ENCODE results near the gene EIPR1.

DNA sequence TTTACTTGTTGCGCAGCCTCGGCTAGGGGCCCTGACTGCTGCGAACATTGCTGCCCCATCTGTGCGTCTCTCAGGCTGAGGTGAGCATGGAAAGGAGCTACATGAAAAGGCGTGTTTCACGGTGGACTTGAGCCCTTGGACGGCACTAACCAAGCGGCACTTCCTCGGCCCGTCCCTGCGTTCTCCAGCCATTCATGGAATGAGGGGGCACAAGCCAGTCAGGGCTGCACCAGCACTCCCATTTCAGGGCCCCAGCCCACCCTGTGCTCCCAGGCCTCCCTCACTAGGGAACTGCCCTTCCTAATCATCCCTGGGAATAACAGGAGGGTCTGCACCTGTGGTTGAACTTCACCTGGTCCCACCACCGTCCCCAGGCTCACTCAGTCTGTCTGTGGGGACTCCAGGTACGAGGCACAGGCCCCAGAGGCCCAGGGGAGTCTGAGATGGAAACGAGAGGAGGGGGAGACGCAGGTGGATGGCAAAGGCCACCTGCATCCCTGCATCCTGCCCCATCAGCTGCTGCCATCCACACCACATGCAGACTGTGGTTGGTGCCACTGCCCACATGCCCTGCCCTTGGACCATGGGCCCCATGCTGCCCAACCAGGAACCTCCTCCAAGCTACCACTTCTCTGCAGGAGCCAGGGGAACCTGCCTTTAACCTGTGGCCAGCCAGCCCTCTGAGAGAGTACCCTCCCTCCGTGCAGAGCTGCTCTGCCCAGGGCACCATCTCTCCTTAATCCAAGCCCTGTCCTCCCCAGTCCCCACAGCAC, 99.7 kb downstream of the EIPR1 start:
- TF ChIP-seq, protein P1, sequence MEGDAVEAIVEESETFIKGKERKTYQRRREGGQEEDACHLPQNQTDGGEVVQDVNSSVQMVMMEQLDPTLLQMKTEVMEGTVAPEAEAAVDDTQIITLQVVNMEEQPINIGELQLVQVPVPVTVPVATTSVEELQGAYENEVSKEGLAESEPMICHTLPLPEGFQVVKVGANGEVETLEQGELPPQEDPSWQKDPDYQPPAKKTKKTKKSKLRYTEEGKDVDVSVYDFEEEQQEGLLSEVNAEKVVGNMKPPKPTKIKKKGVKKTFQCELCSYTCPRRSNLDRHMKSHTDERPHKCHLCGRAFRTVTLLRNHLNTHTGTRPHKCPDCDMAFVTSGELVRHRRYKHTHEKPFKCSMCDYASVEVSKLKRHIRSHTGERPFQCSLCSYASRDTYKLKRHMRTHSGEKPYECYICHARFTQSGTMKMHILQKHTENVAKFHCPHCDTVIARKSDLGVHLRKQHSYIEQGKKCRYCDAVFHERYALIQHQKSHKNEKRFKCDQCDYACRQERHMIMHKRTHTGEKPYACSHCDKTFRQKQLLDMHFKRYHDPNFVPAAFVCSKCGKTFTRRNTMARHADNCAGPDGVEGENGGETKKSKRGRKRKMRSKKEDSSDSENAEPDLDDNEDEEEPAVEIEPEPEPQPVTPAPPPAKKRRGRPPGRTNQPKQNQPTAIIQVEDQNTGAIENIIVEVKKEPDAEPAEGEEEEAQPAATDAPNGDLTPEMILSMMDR (optimal IDR thresholded peaks at IDR 0.05 in 1 of 3, IDR thresholded peaks at IDR 0.05 in 1 of 3, conservative IDR thresholded peaks at IDR 0.05 in 1 of 3; ENCODE audit: extremely low read depth in 1 of 3, insufficient read depth in 2 of 3, low read length in 3 of 3) = no peak
- TF ChIP-seq EZH2 (IDR thresholded peaks at IDR 0.05; ENCODE audit: low read length) = no peak
